HepG2 (cell line): ENCODE data around the gene NEURL1B. TPM values are rescaled to one million over a fixed set of nuclear protein-coding genes. Genes with fewer than 3 reads are reported as not detected.

ENCODE experiments used
- ATAC-seq: fragments of 200-7000 bp; cut with Tn5 transposase; 3 replicates; pipeline ENCODE4 v1.9.1; 2020; ENCODE audit warnings: mild to moderate bottlenecking, moderate library complexity
- BruUV-seq: library from RNA; stranded (reverse); fragments of 400-500 nt; replicated peaks from 2 replicates; lab custom pipeline; 2021; lab: Mats Ljungman, UMichigan
- CTCF ChIA-PET: fragments of 300-600 bp; formaldehyde crosslinking; extraction: SDS; loops from one replicate; lab custom pipeline; 2021; ENCODE audit warnings: low total read pairs, inconsistent platforms, low intra/inter-chr PET ratio; lab: Yijun Ruan, JAX
- POLR2A ChIA-PET: fragments of 350-600 bp; sonication (Branson Sonifier 250); formaldehyde crosslinking; loops from one replicate; lab custom pipeline; 2020; ENCODE audit warnings: antibody characterized with exemption, inconsistent platforms; lab: Yijun Ruan, JAX
- DNase-seq: peaks from one replicate; pipeline ENCODE4 v3.0.0-alpha.2; 2015; ENCODE audit warnings: low spot score
- FAIRE-seq: peaks from 3 replicates; lab custom pipeline; 2011; peaks lifted over from hg19 to GRCh38; lab: Jason Lieb, UNC
- H2AFZ ChIP-seq: one replicate; pipeline ENCODE4 v1.6.1; 2011; ENCODE audit warnings: low read length, inconsistent platforms
- H3K27ac ChIP-seq: fragments of 300-600 bp; 3 replicates; pipeline ENCODE4 v1.8.0; 2011; ENCODE audit warnings: mixed run types, mild to moderate bottlenecking, mixed read lengths, low read length, inconsistent platforms; ENCODE audit not compliant: insufficient read depth; ENCODE audit errors: extremely low read length
- H3K27me3 ChIP-seq, 2 experiments: fragments of 200-600 bp in 1 of 2; 2 replicates in 1 of 2; 3 replicates in 1 of 2; pipeline versions ENCODE4 v1.6.0 to v1.8.0; 2011; ENCODE audit warnings: low read length in 2 of 2, mild to moderate bottlenecking in 2 of 2, moderate library complexity in 2 of 2, inconsistent platforms in 1 of 2; ENCODE audit not compliant: insufficient read depth in 2 of 2, control insufficient read depth in 1 of 2
- H3K36me3 ChIP-seq, 2 experiments: fragments of 200-600 bp in 1 of 2; replicated peaks in 1 of 2; 2 replicates in 1 of 2; 3 replicates in 1 of 2; pipeline versions ENCODE4 v1.5.1 to v1.8.0; 2011; ENCODE audit warnings: low read length in 2 of 2, inconsistent platforms in 1 of 2; ENCODE audit not compliant: insufficient read depth in 2 of 2, control insufficient read depth in 1 of 2
- H3K4me1 ChIP-seq: 2 replicates; pipeline ENCODE4 v1.5.1; 2012; ENCODE audit warnings: low read length, inconsistent platforms; ENCODE audit not compliant: insufficient read depth
- H3K4me2 ChIP-seq: 2 replicates; pipeline ENCODE4 v1.6.0; 2011; ENCODE audit warnings: low read depth, low read length, inconsistent platforms
- H3K4me3 ChIP-seq, 3 experiments: fragments of 200-600 bp in 1 of 3; sonication (generic), shearing (Covaris generic) in 1 of 3; replicated peaks in 1 of 3; 2 replicates each; pipeline ENCODE4 v1.5.1; 2011 to 2016; ENCODE audit warnings: low read length in 3 of 3, inconsistent platforms in 2 of 3, low read depth in 2 of 3, mild to moderate bottlenecking in 2 of 3, control low read depth in 1 of 3, mixed read lengths in 1 of 3; ENCODE audit not compliant: insufficient read depth in 1 of 3
- H3K79me2 ChIP-seq: one replicate; pipeline ENCODE4 v1.6.1; 2011; ENCODE audit warnings: low read length, inconsistent platforms; ENCODE audit not compliant: insufficient read depth
- H3K9ac ChIP-seq: 2 replicates; pipeline ENCODE4 v1.6.0; 2011; ENCODE audit warnings: mild to moderate bottlenecking, low read depth, low read length, inconsistent platforms; ENCODE audit not compliant: insufficient read depth
- H3K9me3 ChIP-seq: 2 replicates; pipeline ENCODE4 v1.5.1; 2012; ENCODE audit warnings: mild to moderate bottlenecking, low read length
- H4K20me1 ChIP-seq: 2 replicates; pipeline ENCODE4 v1.6.0; 2011; ENCODE audit warnings: inconsistent platforms, mild to moderate bottlenecking, low read length, moderate library complexity; ENCODE audit not compliant: insufficient read depth
- CBX5 ChIP-seq: sonication (generic); formaldehyde crosslinking; IDR thresholded peaks from 2 replicates; pipeline ENCODE4 v1.4.0; 2020; ENCODE audit warnings: missing genetic modification reagents, borderline replicate concordance
- GATAD1 ChIP-seq: IDR thresholded peaks from 2 replicates; pipeline ENCODE4 v1.6.1; 2016; ENCODE audit warnings: missing genetic modification reagents, missing compliant biosample characterization
- HIC2 ChIP-seq: sonication (generic); formaldehyde crosslinking; IDR thresholded peaks from 2 replicates; pipeline ENCODE4 v1.9.0; 2022; ENCODE audit warnings: low read depth, missing genetic modification reagents
- ISL2 ChIP-seq: sonication (generic); formaldehyde crosslinking; IDR thresholded peaks from 2 replicates; pipeline ENCODE4 v1.5.0; 2020; ENCODE audit warnings: missing genetic modification reagents
- MXD4 ChIP-seq: IDR thresholded peaks from 2 replicates; pipeline ENCODE4 v1.6.1; 2016; ENCODE audit warnings: mild to moderate bottlenecking, missing biosample characterization, missing genetic modification reagents
- NKX3-1 ChIP-seq: sonication (generic); formaldehyde crosslinking; IDR thresholded peaks from 2 replicates; pipeline ENCODE4 v1.5.0; 2020; ENCODE audit warnings: missing genetic modification reagents
- SMARCE1 ChIP-seq: fragments of 450-650 bp; IDR thresholded peaks from 2 replicates; pipeline ENCODE4 v1.6.1; 2017; ENCODE audit warnings: borderline replicate concordance
- ZNF17 ChIP-seq: sonication (generic); formaldehyde crosslinking; IDR thresholded peaks from 2 replicates; pipeline ENCODE4 v1.5.0; 2020; ENCODE audit warnings: mild to moderate bottlenecking, missing genetic modification reagents
- ZNF264 ChIP-seq: sonication (generic); formaldehyde crosslinking; IDR thresholded peaks from 2 replicates; pipeline ENCODE4 v1.4.0; 2020; ENCODE audit warnings: missing genetic modification reagents
- ZNF768 ChIP-seq: sonication (generic); formaldehyde crosslinking; IDR thresholded peaks from 2 replicates; pipeline ENCODE4 v1.4.0; 2020; ENCODE audit warnings: missing genetic modification reagents
- ZNF878 ChIP-seq: sonication (generic); formaldehyde crosslinking; IDR thresholded peaks from 2 replicates; pipeline ENCODE4 v1.8.1; 2023; ENCODE audit warnings: mild to moderate bottlenecking, missing genetic modification reagents, moderate library complexity
- WGBS: methylation state at CpG from one replicate; pipeline ENCODE4 v1.1.6; 2017; ENCODE audit warnings: low lambda C conversion rate; 5-methylcytosine and 5-hydroxymethylcytosine counted together
- in situ Hi-C: cut with HindIII; loops from 2 replicates; pipeline ENCODE4 v1.10.0; 2017; ENCODE audit warnings: low pct_unique_long_range_greater_than_20kb; ENCODE audit not compliant: extremely low pct_ligation_motif_present
- intact Hi-C: fragments of 100-400 bp; cut with micrococcal nuclease; formaldehyde crosslinking; loops from one replicate; pipeline ENCODE4 v1.10.0; 2022; ENCODE audit not compliant: unreplicated experiment
- polyA plus RNA-seq, 8 experiments: library from polyadenylated mRNA; depleted of rRNA in 3 of 8; stranded (reverse) in 7 of 8; unstranded in 1 of 8; fragments of >200 nt; fragmentation: Illumina TruSeq in 4 of 8; extraction: Trizol in 4 of 8; gene quantifications; 2 replicates each; pipeline versions ENCODE4 v1.2.1 to v1.2.3, GENCODE V29; 2011 to 2016; ENCODE audit warnings: low read depth in 4 of 8, missing spikeins in 1 of 8, mixed read lengths in 1 of 8; ENCODE audit not compliant: insufficient read depth in 1 of 8
- total RNA-seq, 5 experiments: library from RNA; depleted of rRNA; stranded (reverse); fragments of >200 nt; fragmentation: Illumina TruSeq; extraction: Trizol; gene quantifications; 2 replicates each; pipeline ENCODE4 v1.2.3, GENCODE V29; 2016; ENCODE audit warnings: low read depth in 1 of 5

NEURL1B gene
- total and polyA plus RNA-seq, 2 of the 13 experiments (the other 11 are each of a cell fraction or from before 2014, with no cell fraction given) = 0.09 to 0.13 TPM

GRCh38 chr5:172689801-172690200 lies 48.7 kb downstream of the NEURL1B start (continued):
- TF ChIP-seq NKX3-1 (CRISPR knock-in tag) (no peak), SMARCE1 (no peak), ZNF768 (CRISPR knock-in tag) (no peak), ISL2 (no peak), ZNF878 (CRISPR knock-in tag) (no peak), HIC2 (CRISPR knock-in tag) (no peak), ZNF17 (CRISPR knock-in tag) (no peak)

GRCh38 chr5:172690258-172691075 lies 49.4 kb downstream of the NEURL1B start:
- no TSS peak for BruUV-seq
- in situ Hi-C loops = no loop called here

More at GRCh38 chr5:172690258-172691075, 49.4 kb downstream of the NEURL1B start:
- H3K79me2 ChIP-seq = no peaks in the 10 kb centered on the region
- H3K27ac ChIP-seq = no peak overlapping the region
- no peaks in the 10 kb centered on the region for H3K9me3 ChIP-seq
- no peak for ATAC-seq
- WGBS = 42% methylated on average over 13 of the region's 24 CpGs
- peaks cover 0 to 40% of the 10 kb centered on the region in 2 experiments; a peak in 4 of 5 replicates for H3K27me3 ChIP-seq
- intact Hi-C loops = loop anchor here (10.0 kb wide), 1 partner anchor 46 kb away; the partner anchor contains the start of gene NEURL1B
- H3K36me3 ChIP-seq = no peaks in the 10 kb centered on the region
- DNase-seq = no peak
- H2AFZ ChIP-seq = no peak overlapping the region
- H3K4me2 ChIP-seq = no peak overlapping the region
- CTCF ChIA-PET = no interaction called here
- TF ChIP-seq ZNF264 (CRISPR knock-in tag) = peak; percentile 98
- no peak for TF ChIP-seq MXD4 (CRISPR knock-in tag)
- no peak for TF ChIP-seq CBX5 (CRISPR knock-in tag)
- TF ChIP-seq GATAD1 = no peak
- H3K4me3 ChIP-seq = no peak overlapping the region
- H3K4me1 ChIP-seq = peaks cover 27% of the 10 kb centered on the region
- no peak overlapping the region for H3K9ac ChIP-seq
- FAIRE-seq = no peak
- POLR2A ChIA-PET = no interaction called here
- no peaks in the 10 kb centered on the region for H4K20me1 ChIP-seq
